ENCODE data around the gene GNG2. TPM values are rescaled to one million over a fixed set of nuclear protein-coding genes. Genes with fewer than 3 reads are reported as not detected.

The GNG2 gene
- polyA plus RNA-seq, 1 of the 3 experiments (the other 2 are of a cell fraction), result 17.8 TPM

- 68% methylated on average over 7 of the region's 8 CpGs for WGBS (ENCODE audit: low lambda C conversion rate)
- no peak for DNase-seq
Observed at GRCh38 chr14:51834240-51834639, 26.2 kb upstream of the GNG2 start.

More at GRCh38 chr14:51834240-51834639, 26.2 kb upstream of the GNG2 start:
- no peaks in the 10 kb centered on the region for H3K27me3 ChIP-seq (ENCODE audit: insufficient read depth)
- H3K9ac ChIP-seq, result no peak overlapping the region
- no peaks in the 10 kb centered on the region for H3F3A ChIP-seq (replicated peaks; ENCODE audit: insufficient read depth)
- H3K36me3 ChIP-seq (replicated peaks in 1 of 2; ENCODE audit: control insufficient read depth in 1 of 2, insufficient read depth in 2 of 2, low read length in 1 of 2), result no peaks in the 10 kb centered on the region
- CTCF ChIA-PET, result no interaction called here
- H3K4me2 ChIP-seq, result no peak overlapping the region
- no peaks in the 10 kb centered on the region for H4K20me1 ChIP-seq (ENCODE audit: insufficient read depth)
- POLR2A ChIA-PET, result no interaction called here
- H3K79me2 ChIP-seq (ENCODE audit: insufficient read depth), result no peaks in the 10 kb centered on the region
- H3K4me3 ChIP-seq (ENCODE audit: low read depth in 2 of 2, low read length in 1 of 2), result no peak overlapping the region
- H2AFZ ChIP-seq (ENCODE audit: low read depth), result no peak overlapping the region
- H3K9me3 ChIP-seq, result no peaks in the 10 kb centered on the region
- no peak for TF ChIP-seq FOXJ3 (CRISPR knock-in tag; IDR thresholded peaks at IDR 0.05)
- TF ChIP-seq FOXM1 (IDR thresholded peaks at IDR 0.05; ENCODE audit: low read depth), result no peak
- TF ChIP-seq TEAD4 (IDR thresholded peaks at IDR 0.05; ENCODE audit: borderline replicate concordance, insufficient read depth), result no peak
- TF ChIP-seq REST (IDR thresholded peaks at IDR 0.05; ENCODE audit: low read depth, low read length), result no peak
- TF ChIP-seq ZBTB33 (IDR thresholded peaks at IDR 0.05; ENCODE audit: borderline replicate concordance, low read depth), result no peak
- TF ChIP-seq MXI1 (IDR thresholded peaks at IDR 0.05; ENCODE audit: low read depth, low read length), result no peak
- TF ChIP-seq MEF2A (IDR thresholded peaks at IDR 0.05; ENCODE audit: borderline replicate concordance, low read depth), result no peak
- no peak for TF ChIP-seq USF2 (IDR thresholded peaks at IDR 0.05; ENCODE audit: borderline replicate concordance, low read depth, low read length)
- no peak for TF ChIP-seq EZH2phosphoT487 (IDR thresholded peaks at IDR 0.05; ENCODE audit: borderline replicate concordance, low read depth)
- TF ChIP-seq YY1 (IDR thresholded peaks at IDR 0.05; ENCODE audit: low read depth), result no peak
- no peak for TF ChIP-seq JUND (IDR thresholded peaks at IDR 0.05)
- no peak for TF ChIP-seq GATA2 (CRISPR knock-in tag; IDR thresholded peaks at IDR 0.05)
- no peak for TF ChIP-seq NFIC (IDR thresholded peaks at IDR 0.05; ENCODE audit: borderline replicate concordance)
- no peak for TF ChIP-seq RXRA (IDR thresholded peaks at IDR 0.05; ENCODE audit: borderline replicate concordance, low read depth)
- no peak for TF ChIP-seq POLR2AphosphoS5 (IDR thresholded peaks at IDR 0.05; ENCODE audit: low read depth, low read length)
- TF ChIP-seq TCF12 (IDR thresholded peaks at IDR 0.05), result no peak
- no peak for TF ChIP-seq SIN3A (IDR thresholded peaks at IDR 0.05; ENCODE audit: borderline replicate concordance, low read depth, low read length)
- TF ChIP-seq RAD21 (IDR thresholded peaks at IDR 0.05; ENCODE audit: low read length), result no peak
- H3K27ac ChIP-seq (ENCODE audit: low read depth in 2 of 2, low read length in 1 of 2), result no peak overlapping the region
- peaks cover 0 to 4% of the 10 kb centered on the region in 2 experiments; a peak in 1 of 4 replicates for H3K4me1 ChIP-seq (ENCODE audit: control insufficient read depth in 1 of 2, insufficient read depth in 2 of 2, low read depth in 1 of 2, low read length in 1 of 2)
- no peaks in the 10 kb centered on the region for H3K9me2 ChIP-seq

Data from SK-N-SH (cell line).